HG02840 (cell line): ENCODE results near the gene CACNG4.

Source experiments
- ATAC-seq: cut with Tn5 transposase; IDR thresholded peaks from one replicate; pipeline ENCODE4 v1.9.1; 2021; ENCODE audit warnings: mild to moderate bottlenecking, moderate library complexity, moderate number of reproducible peaks; ENCODE audit not compliant: unreplicated experiment, low FRiP score

The CACNG4 gene

GRCh38 chr17:66963909-66964771, at the start of gene CACNG4:
CACNG4 (plus strand) TSS chr17:66964707; CDS start chr17:66964912, 205 bp downstream.
- no peak for ATAC-seq

- no peak for ATAC-seq
Measured at GRCh38 chr17:66915204-66915611, 49.3 kb upstream of the CACNG4 start.

GRCh38 chr17:66915792-66916191, 48.7 kb upstream of the CACNG4 start:
- ATAC-seq: no peak

GRCh38 chr17:66916946-66917345, 47.6 kb upstream of the CACNG4 start:
- no peak for ATAC-seq

- no peak for ATAC-seq
Measured at GRCh38 chr17:66918896-66919295, 45.6 kb upstream of the CACNG4 start.

- ATAC-seq: no peak
Measured at GRCh38 chr17:66920435-66920834, 44.1 kb upstream of the CACNG4 start.

GRCh38 chr17:66920950-66921349, 43.6 kb upstream of the CACNG4 start:
- ATAC-seq: no peak

- no peak for ATAC-seq
Measured at GRCh38 chr17:66923886-66924285, 40.6 kb upstream of the CACNG4 start.

- ATAC-seq: no peak
Measured at GRCh38 chr17:66925811-66926500, 38.6 kb upstream of the CACNG4 start.

GRCh38 chr17:66928949-66929348, 35.6 kb upstream of the CACNG4 start:
- no peak for ATAC-seq

GRCh38 chr17:66929591-66929990, 34.9 kb upstream of the CACNG4 start:
- ATAC-seq: no peak

- no peak for ATAC-seq
Measured at GRCh38 chr17:66930933-66931332, 33.6 kb upstream of the CACNG4 start.

- no peak for ATAC-seq
Measured at GRCh38 chr17:66932311-66932710, 32.2 kb upstream of the CACNG4 start.

GRCh38 chr17:66934040-66934439, 30.5 kb upstream of the CACNG4 start:
- no peak for ATAC-seq

GRCh38 chr17:66935717-66936116, 28.8 kb upstream of the CACNG4 start:
- no peak for ATAC-seq

- no peak for ATAC-seq
Measured at GRCh38 chr17:66938656-66939055, 25.9 kb upstream of the CACNG4 start.

- no peak for ATAC-seq
Measured at GRCh38 chr17:66939461-66940114, 24.9 kb upstream of the CACNG4 start.

GRCh38 chr17:66941249-66941648, 23.3 kb upstream of the CACNG4 start:
- ATAC-seq: no peak

GRCh38 chr17:66941773-66942450, 22.6 kb upstream of the CACNG4 start:
- no peak for ATAC-seq

- ATAC-seq: no peak
Measured at GRCh38 chr17:66942451-66943264, 21.8 kb upstream of the CACNG4 start.
